HG02884 (cell line): ENCODE measurements around the gene TYMP.
"Not testable (repeated sequence)": the region's sequence is repeated elsewhere in the genome, so short reads cannot be mapped to it uniquely, and the experiment has no call there.

Experiments
- ATAC-seq: cut with Tn5 transposase; IDR thresholded peaks from one replicate; pipeline ENCODE4 v1.9.1; 2021; ENCODE audit warnings: mild to moderate bottlenecking, moderate library complexity; ENCODE audit not compliant: unreplicated experiment

Gene TYMP

DNA sequence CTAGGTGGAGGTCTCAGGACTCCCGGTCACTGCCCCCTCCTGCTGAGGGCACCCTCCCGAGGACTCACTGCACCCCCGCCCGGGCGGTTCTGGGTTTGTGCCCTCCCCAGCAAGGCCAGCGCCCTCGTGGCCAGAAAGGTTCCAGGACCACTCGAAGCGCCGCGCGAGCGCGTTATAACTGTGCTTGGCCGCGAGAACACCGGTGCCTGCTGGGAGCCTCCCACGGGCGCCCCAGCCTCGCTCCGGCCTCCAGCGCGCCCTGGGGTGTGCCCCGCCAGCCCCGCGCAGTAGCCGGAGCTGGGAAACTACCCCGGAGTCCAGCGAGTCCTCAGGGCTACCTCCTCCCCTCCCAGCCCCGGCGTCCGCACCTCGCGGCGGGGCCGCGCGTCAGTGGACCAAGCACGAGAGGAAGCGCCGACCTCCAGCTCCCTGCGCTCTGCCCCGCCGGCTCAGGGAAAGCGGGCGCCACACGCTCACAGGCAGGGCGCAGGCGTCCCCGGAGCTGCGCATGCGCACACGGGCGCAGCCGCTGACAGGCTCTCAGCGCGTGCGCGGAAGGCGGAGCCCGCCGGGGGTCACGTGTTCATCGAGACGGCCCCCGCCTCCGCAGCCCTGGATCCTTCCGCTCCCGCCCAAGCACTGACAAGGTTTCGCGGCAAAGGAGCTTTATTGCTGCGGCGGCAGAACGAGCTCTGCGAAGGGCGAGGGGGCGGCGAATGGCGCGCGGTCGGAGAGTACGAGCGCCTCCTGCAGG lies 4.5 kb downstream of the TYMP start, which contains the start of gene SCO2:
Gene SCO2 (minus strand): TSS at position 495 of the 754 bp plus-strand sequence. CDS start 1,187 bp downstream, outside the sequence.
- ATAC-seq = peak; percentile 37

DNA sequence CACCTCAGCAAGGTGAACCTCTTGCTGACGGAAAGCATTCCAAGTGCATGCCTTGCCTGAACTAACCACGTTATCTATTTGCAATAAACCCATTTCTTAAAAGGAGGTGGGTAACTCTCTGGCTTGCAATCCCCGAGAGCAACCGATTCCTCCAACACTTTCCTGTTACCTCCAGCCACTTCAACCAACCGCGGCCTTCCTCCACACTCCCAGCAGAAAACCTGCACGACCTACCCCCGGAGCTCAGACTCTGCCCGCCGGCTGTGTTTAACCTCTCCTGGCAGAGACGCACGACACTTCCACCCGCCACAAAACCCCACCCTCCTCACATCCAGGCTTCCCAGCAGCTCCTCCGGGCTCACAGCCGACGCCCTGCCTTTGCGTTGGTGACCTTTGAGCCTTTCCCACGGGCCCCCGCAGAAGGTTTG lies 5.1 kb downstream of the TYMP start:
- no peak for ATAC-seq

DNA sequence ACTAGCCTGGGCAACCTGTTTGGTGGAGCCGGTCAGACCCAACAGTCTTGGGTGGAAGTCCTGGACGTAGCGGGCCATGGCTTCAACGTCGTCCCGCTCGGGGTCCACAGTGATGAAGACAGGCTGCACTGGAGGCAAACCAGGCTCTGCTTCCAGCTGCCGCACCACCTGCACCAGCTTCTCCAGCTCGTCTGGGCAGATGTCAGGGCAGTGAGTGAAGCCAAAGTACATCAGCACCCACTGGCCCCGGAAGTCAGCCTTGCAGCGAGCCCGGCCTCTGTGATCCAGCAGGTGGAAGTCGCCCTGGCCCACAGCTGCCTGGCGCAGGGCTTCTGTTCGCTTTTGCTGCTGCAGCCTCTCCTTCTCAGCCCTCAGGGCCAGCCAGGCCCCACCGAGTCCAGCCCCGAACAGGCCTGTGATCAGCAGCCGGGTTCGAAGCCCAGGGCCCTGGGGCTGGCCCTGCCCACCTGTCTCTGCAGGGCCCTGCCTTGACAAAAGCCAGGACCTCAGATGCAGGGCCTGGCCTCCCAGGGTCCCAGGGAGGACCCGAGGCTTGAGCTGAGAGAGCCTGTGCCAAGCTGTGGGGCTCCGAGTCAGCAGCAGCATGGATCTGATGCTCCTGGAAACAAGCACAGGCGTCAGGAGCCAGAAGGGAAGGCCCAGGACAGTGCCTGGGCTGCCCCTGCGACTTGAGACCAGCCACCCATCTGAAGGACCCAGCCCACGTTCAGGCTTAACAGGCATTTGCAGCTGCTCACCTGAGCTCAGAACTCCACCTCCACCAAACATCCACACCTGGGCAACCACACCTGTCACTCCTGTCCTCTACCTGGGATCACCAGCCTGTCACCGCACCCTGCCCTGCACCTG lies 5.8 kb downstream of the TYMP start:
- no peak for ATAC-seq

DNA sequence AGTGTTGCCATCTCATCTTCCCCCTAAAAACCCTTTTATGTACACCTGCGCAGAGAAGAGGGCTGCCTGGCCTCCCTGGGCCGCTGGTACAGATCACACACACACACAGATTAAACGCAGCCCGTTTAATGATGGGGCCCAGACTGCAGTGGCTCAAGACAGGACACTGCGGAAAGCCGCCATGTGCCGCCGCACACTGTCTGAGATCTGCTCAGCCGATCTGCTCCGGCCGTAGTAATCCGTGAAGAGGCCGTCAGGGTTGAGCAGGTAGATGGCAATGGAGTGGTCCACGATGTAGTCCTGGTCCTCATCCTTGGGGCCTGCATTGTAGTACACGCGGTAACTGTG lies 6.4 kb downstream of the TYMP start:
- ATAC-seq = no peak

DNA sequence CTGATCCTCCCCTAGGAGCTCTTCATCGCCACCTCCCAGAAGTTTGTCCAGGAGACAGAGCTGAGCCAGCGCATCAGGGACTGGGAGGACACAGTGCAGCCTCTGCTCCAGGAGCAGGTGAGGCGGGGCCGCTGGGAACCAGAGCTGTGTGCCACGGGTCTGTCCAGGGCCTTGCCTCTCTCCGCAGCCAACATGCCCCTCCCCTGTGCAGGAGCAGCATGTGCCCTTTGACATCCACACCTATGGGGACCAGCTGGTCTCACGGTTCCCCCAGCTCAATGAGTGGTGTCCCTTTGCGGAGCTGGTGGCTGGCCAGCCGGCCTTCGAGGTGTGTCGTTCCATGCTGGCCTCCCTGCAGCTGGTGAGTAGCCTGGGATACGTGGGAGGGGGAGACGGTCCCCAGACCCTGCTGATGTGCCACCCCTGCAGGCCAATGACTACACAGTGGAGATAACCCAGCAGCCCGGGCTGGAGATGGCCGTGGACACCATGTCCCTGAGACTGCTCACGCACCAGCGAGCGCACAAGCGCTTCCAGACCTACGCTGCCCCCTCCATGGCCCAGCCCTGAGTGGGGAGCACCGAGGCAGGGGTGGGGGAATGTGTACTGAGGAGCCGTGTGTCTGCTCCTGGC lies 6.9 kb downstream of the TYMP start:
- no peak for ATAC-seq

DNA sequence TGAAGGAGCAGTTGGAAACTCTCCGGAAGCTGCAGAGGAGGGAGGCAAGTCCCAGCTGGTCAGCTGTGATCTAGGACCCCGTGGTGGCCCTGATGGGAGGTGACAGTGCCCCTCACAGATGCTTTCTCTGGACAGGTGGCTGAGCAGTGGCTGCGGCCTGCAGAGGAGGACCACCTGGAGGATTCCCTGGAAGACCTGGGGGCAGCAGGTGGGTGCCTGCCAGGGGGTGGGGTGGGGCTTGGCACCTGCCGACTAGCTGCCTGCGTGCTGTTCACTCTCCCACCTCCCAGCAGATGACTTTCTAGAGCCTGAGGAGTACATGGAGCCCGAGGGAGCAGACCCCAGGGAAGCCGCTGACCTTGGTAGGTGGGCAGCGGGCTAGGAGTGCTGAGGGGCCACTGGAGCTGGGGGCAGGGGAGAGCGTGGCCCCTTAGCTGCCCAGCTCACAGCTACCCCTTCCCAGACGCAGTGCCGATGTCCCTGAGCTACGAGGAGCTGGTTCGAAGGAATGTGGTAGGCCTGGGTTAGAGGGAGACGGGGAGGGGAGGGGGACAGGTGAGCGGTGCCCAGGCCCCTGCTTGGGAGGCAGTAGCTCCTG lies 7.5 kb downstream of the TYMP start:
- no peak for ATAC-seq

DNA sequence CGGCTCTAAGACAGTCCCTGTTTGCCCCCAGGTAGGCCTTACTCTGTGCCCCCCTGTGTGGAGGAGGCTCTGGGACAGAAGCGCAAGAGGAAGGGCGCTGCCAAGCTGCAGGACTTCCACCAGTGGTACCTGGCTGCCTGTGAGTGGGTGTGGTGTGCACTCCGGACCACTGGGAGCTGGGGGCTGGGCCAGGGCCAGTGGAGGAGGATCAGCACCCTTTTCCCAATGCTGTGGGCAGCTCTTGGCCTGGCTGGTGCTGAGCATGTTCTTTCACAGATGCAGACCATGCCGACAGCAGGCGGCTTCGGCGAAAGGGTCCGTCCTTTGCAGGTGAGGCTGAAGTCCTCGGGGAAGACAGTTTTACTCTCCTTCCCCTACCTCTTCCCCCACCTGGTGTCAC lies 8.1 kb downstream of the TYMP start:
- no peak for ATAC-seq

DNA sequence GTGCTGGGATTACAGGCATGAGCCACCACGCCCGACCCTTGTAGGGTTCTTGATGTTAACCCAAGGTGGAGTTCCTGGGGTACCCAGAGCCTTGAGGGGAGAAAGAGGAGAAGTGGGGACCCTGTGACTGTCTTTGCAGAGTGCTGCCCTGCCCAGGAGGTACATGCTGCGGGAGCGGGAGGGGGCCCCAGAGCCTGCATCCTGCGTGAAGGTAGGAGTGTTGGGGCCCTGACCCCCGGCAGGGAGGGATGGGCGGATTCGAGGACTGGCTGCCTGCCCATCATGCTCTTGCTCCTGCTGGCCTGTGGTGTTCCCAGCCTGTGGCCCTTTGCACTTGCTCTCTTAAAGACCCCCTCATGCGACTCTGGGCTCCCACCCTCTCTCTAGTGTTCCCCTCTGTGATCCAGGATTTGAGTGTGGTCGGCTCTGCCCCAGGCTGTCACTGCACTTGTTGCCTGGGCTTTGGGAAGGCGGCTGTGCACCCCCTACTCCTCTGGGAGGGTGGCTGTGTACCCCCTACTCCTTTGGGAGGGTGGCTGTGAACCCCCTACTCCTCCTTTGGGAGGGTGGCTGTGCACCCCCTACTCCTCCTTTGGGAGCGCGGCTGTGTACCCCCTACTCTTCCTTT lies 8.9 kb downstream of the TYMP start:
- ATAC-seq = no peak

DNA sequence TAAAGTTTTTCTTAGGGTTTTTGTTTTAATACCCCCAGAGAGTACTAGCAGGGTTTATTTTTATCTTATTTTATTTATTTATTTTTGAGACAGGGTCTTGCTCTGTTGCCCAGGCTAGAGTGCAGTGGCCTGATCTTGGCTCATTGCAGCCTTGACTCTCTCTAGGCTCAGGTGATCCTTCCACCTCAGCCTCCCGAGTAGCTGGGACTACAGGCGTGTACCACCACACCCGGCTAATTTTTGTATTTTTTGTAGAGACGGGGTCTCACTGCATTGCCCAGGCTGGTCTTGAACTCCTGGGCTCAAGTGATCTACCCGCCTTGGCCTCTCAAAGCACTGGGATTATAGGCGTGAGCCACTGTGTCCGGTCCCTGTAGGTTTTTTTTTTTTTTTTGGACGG lies 9.6 kb downstream of the TYMP start:
- ATAC-seq = not testable (repeated sequence)

DNA sequence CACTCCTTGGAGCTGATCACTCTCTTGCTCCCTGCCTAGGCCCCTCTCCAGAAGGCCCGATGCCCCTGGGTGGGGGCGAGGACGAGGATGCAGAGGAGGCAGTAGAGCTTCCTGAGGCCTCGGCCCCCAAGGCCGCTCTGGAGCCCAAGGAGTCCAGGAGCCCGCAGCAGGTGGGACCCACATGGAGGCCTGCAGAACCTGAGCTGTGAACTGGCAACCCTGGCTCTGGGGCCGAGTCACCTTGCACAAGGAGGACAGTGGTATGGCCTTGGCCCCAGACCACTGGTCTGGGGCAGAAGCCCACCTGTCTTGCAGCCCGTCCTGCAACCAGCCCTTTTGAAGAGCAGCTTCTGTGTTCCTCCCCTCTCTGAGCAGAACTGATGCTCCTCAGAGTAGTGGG lies 10.7 kb downstream of the TYMP start:
- ATAC-seq = no peak

DNA sequence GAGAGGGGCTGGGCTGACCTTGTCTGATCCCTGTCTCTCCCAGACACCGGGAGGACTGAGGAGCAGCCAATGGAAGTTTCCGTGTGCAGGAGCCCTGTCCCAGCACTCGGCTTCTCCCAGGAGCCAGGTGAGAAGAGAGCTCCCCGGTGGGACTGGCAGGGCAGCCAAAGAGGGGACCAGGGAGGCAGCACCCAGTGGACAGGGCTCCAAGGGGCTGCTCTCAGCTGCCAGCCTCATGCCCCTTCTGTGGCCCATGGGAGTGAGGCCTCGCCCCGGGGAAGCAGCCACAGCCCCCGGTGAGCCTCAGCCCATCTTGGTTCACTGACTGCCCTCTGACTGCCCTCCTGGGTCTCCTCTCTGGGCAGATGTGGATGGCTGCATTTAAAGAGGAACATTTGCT lies 11.2 kb downstream of the TYMP start:
- no peak for ATAC-seq

DNA sequence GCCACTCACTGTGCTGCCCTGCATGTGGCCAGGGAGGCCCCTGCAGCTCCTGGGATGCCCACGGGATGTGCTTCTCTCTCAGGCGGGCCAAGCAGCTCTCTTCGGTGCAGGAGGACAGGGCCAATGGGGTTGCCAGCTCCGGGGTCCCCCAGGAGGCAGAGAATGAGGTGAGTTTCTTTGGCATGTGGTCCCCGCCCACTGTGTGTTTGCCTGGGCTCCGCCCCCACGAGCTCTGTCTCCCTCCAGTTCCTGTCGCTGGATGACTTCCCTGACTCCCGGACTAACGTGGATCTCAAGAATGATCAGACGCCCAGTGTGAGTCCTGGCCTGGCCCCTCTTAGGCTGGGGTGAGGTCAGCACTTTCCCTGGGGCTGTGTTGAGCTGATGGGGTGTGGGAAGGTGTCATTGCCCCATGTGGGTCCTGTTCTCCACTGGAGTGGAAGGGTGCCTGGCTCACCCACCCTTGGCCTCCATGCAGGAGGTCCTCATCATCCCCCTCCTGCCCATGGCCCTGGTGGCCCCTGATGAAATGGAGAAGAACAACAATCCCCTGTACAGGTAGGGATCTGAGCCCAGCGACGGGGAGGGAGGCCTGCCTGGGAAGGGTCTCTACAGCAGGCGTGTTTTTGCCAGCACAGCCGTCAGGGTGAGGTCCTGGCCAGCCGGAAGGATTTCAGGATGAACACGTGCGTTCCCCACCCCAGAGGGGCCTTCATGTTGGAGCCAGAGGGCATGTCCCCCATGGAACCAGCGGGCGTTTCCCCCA lies 12.1 kb downstream of the TYMP start:
- no peak for ATAC-seq

DNA sequence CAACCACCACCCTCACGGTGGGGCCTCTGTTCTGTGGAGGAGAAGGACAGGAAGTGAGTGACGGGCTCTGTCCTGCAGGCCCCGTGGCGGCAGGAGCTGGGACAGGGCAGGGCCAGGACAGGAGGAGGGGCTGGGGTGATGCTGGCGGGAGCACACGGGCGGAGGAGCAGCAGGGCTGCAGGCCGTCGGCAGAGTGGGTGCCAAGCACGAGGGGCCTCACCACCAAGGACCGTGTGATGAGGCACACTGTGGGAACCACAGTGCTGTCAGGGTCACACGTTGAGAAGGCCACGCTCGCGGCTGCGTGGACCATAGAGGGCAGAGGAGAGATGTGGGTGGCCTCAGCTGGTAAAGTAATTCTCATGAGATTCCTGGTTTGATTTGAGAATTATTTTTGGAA lies 12.9 kb downstream of the TYMP start:
- no peak for ATAC-seq

DNA sequence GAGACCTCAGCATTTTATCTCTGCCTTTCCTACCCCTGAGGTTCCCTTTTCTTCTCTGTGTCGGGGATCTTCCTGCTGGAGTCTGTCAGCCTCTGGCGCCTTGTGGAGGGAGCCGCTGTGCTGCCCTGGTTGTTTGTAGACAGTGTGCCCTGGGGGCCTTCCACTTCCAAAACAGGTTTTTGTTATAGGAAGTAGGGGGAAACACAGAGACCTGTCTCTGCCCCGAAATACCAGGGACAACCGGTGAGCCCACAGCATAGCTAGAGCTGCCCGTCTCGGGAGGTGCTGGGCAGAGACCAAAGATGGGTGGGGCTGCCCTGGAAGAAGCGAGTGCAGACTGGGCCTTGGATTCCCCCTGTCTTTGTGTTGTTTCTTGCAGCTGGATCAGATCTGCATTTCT lies 13.7 kb downstream of the TYMP start:
- no peak for ATAC-seq

DNA sequence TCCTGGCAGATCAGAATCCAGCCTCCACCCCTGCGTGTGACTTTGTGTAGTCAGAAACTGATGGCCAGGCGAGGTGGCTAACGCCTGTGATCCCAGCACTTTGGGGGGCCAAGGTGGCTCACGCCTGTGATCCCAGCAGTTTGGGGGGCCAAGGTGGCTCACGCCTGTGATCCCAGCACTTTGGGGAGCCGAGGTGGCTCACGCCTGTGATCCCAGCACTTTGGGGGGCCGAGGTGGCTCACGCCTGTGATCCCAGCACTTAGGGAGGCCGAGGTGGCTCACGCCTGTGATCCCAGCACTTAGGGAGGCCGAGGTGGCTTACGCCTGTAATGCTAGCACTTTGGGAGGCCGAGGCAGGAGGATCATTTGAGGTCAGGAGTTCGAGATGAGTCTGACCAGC lies 16.6 kb downstream of the TYMP start:
- no peak for ATAC-seq

DNA sequence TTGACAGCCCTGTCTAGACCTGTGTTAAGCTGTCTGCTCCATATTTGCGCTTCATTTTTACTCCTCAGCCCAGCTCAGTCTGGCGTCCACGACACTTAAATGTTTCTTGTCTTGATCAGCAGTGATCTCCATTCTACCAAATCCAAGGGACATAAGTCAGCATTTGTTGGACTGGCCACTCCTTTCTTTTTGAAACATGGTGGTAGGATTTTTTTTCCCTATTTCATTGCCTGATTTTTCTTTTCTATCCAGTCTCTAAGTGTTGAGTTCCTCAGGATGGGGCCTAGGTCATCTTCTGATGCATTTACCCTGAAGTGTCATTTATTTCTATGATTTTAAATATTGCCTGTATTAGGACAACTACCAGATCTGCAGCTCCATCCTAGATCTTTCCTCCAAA lies 20.9 kb downstream of the TYMP start:
- no peak for ATAC-seq

DNA sequence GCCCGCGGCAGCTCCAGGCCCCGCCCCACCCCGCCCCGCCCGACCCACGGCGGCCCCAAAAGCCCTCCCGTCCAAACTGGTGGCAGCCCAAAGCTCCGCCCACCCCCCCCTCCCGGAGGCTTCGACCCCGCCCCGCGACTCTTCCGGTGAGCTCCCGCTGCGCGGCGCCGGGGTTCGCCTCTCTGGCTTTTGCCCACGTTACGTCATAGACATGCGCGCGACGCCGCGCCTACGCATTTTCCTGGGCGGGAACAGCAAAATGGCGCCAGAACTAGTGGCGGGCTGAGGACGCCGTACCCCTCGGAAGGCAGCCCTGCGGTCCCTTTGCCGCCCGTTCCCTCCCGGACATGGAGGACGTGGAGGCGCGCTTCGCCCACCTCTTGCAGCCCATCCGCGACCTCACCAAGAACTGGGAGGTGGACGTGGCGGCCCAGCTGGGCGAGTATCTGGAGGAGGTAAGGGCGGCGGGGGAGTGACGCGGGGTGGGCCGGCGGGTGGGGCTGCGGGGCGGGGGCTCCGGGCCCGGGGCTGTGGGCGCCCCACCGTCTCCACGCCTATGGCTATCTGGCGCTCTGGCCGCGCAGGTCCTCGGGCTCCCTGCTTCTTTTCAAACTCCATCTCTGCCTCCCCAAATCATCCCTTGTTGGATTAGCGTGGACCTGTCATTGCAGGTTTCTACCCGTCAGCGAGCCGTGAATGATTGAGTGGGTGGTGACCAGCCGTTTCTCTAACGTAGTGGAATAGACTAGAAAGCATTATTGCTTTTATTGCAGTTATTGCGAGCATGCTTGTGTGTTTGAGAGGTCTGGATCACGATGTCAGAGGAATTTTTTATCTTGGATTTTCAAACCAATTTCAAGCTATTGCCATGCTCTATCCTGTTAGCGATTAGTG lies 21.6 kb downstream of the TYMP start, which contains the start of gene NCAPH2:
Gene NCAPH2 (plus strand): TSS at position 234 of the 894 bp plus-strand sequence. CDS start 114 bp downstream, at position 348.
- ATAC-seq = peak; percentile 70

DNA sequence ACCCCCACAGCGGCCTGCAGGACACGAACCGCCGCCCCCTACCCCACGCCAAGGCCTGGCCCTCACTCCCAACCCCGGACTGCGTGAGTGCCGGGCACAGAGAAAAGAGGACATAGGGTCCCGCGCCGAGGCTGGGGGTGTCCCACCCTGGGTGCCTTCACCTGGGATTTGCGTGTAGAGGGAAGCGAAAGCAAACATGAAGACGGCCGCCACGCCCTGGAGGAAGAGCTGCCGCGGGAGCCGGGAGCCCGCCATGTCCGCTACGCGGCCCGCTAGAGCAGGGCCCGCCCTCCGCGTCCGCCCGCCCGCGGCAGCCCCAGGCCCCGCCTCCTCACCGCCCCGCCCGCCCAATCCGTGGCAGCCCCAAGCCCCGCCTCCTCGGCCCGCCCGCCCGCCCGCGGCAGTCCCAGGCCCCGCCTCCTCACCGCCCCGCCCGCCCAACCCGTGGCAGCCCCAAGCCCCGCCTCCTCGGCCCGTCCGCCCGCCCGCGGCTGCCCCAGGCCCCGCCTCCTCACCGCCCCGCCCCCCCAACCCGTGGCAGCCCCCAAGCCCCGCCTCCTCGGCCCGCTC lies 22.3 kb downstream of the TYMP start, which contains the start of gene LMF2:
Gene LMF2 (minus strand): TSS at position 282 of the 570 bp plus-strand sequence. CDS start 27 bp downstream, at position 255.
- ATAC-seq = peak; percentile 47
